ENCODE data around the gene RANBP10. TPM values are rescaled to one million over a fixed set of nuclear protein-coding genes. Genes with fewer than 3 reads are reported as not detected.

The RANBP10 gene
- total and polyA plus RNA-seq, 2 experiments from 2014 or later: 8.0 to 13.6 TPM

- TF ChIP-seq CTCF (IDR thresholded peaks at IDR 0.05; ENCODE audit: low read depth, low read length): no peak
- H3K4me3 ChIP-seq: no peak overlapping the region
- H3K36me3 ChIP-seq: peaks cover 7% of the 10 kb centered on the region
- H3K4me1 ChIP-seq (ENCODE audit: low read depth): no peaks in the 10 kb centered on the region
- DNase-seq (ENCODE audit: low read depth in 1 of 2, low spot score in 1 of 2): no peak
- peaks cover 96% of the 10 kb centered on the region for H3K27me3 ChIP-seq
- H3K9me3 ChIP-seq (ENCODE audit: low read depth): no peaks in the 10 kb centered on the region
- no peak overlapping the region for H3K27ac ChIP-seq
These were observed 75.1 kb downstream of the RANBP10 start for GRCh38 chr16:67731071-67731752.

- Histone ChIP-seq H3K4me3 (no peak overlapping the region), H3K4me1 (ENCODE audit: low read depth) (no peaks in the 10 kb centered on the region), H3K27me3 (peaks cover 94% of the 10 kb centered on the region), H3K9me3 (ENCODE audit: low read depth) (no peaks in the 10 kb centered on the region), H3K27ac (no peak overlapping the region), H3K36me3 (peaks cover 7% of the 10 kb centered on the region)
- TF ChIP-seq CTCF (IDR thresholded peaks at IDR 0.05; ENCODE audit: low read depth, low read length): no peak
- no peak for DNase-seq (ENCODE audit: low read depth in 1 of 2, low spot score in 1 of 2)
These were observed 76.0 kb downstream of the RANBP10 start for GRCh38 chr16:67730326-67730725.

GRCh38 chr16:67729636-67730248 is 76.6 kb downstream of the RANBP10 start:
- DNase-seq (ENCODE audit: low read depth in 1 of 2, low spot score in 1 of 2): no peak
- no peak overlapping the region for H3K27ac ChIP-seq
- no peaks in the 10 kb centered on the region for H3K4me1 ChIP-seq (ENCODE audit: low read depth)
- TF ChIP-seq CTCF (IDR thresholded peaks at IDR 0.05; ENCODE audit: low read depth, low read length): no peak
- peaks cover 10% of the 10 kb centered on the region for H3K36me3 ChIP-seq
- H3K4me3 ChIP-seq: no peak overlapping the region
- H3K27me3 ChIP-seq: peaks cover 94% of the 10 kb centered on the region
- no peaks in the 10 kb centered on the region for H3K9me3 ChIP-seq (ENCODE audit: low read depth)

- Histone ChIP-seq H3K4me1 (ENCODE audit: low read depth) (no peaks in the 10 kb centered on the region), H3K27me3 (peaks cover 96% of the 10 kb centered on the region), H3K36me3 (peaks cover 10% of the 10 kb centered on the region), H3K9me3 (ENCODE audit: low read depth) (no peaks in the 10 kb centered on the region), H3K4me3 (no peak overlapping the region), H3K27ac (no peak overlapping the region)
- DNase-seq (ENCODE audit: low read depth in 1 of 2, low spot score in 1 of 2): no peak
- no peak for TF ChIP-seq CTCF (IDR thresholded peaks at IDR 0.05; ENCODE audit: low read depth, low read length)
These were observed 78.6 kb downstream of the RANBP10 start for GRCh38 chr16:67727521-67728485.

- Histone ChIP-seq H3K4me1 (ENCODE audit: low read depth) (no peaks in the 10 kb centered on the region), H3K4me3 (no peak overlapping the region), H3K36me3 (peaks cover 10% of the 10 kb centered on the region), H3K27me3 (peaks cover 94% of the 10 kb centered on the region), H3K9me3 (ENCODE audit: low read depth) (no peaks in the 10 kb centered on the region), H3K27ac (no peak overlapping the region)
- DNase-seq (ENCODE audit: low read depth in 1 of 2, low spot score in 1 of 2): no peak
- no peak for TF ChIP-seq CTCF (IDR thresholded peaks at IDR 0.05; ENCODE audit: low read depth, low read length)
These were observed 80.0 kb downstream of the RANBP10 start for GRCh38 chr16:67726106-67727034.

Data from cardiac muscle cell (in vitro differentiated cells and primary cell).